NCI-H524 treated with DMSO at 0.1 percent for 48 hours (cell line): Measurements from ENCODE around the gene EIF3L.

Experiments
- DNase-seq: peaks from one replicate; lab custom pipeline; 2025; lab: John Stamatoyannopoulos, UW

Gene EIF3L

GRCh38 chr22:37855462-37855861 is 6.2 kb downstream of the EIF3L start:
- DNase-seq, result no peak

GRCh38 chr22:37860796-37861421 is 11.7 kb downstream of the EIF3L start:
- no peak for DNase-seq

GRCh38 chr22:37862570-37863325 is 13.5 kb downstream of the EIF3L start:
- no peak for DNase-seq

- DNase-seq, result no peak
Observed at GRCh38 chr22:37865510-37865909, 16.3 kb downstream of the EIF3L start.

GRCh38 chr22:37870273-37870672 is 21.1 kb downstream of the EIF3L start:
- peak; percentile 26 for DNase-seq

- no peak for DNase-seq
Observed at GRCh38 chr22:37880668-37881440, 31.6 kb downstream of the EIF3L start.

- DNase-seq, result no peak
Observed at GRCh38 chr22:37884420-37884819, 35.2 kb downstream of the EIF3L start.

- no peak for DNase-seq
Observed at GRCh38 chr22:37887584-37888378, 38.6 kb downstream of the EIF3L start.

- DNase-seq, result no peak
Observed at GRCh38 chr22:37891926-37892325, 42.7 kb downstream of the EIF3L start.

GRCh38 chr22:37892566-37893335 is 43.5 kb downstream of the EIF3L start:
- DNase-seq, result no peak

GRCh38 chr22:37893583-37893983 is 44.4 kb downstream of the EIF3L start:
- DNase-seq, result no peak

- DNase-seq, result no peak
Observed at GRCh38 chr22:37894939-37895670, 45.9 kb downstream of the EIF3L start.

GRCh38 chr22:37896181-37896592 is 47.0 kb downstream of the EIF3L start:
- DNase-seq, result no peak

GRCh38 chr22:37896939-37897338 is 47.7 kb downstream of the EIF3L start:
- no peak for DNase-seq

GRCh38 chr22:37897807-37898206 is 48.6 kb downstream of the EIF3L start:
- no peak for DNase-seq

- no peak for DNase-seq
Observed at GRCh38 chr22:37898441-37899181, 49.4 kb downstream of the EIF3L start.

- DNase-seq, result no peak
Observed at GRCh38 chr22:37904572-37905533, 55.6 kb downstream of the EIF3L start.

- DNase-seq, result no peak
Observed at GRCh38 chr22:37905534-37906363, 56.5 kb downstream of the EIF3L start, which contains the start of gene MICALL1. Gene MICALL1 (plus strand): TSS chr22:37906297. CDS start chr22:37906423, 126 bp downstream.
